Thyroid gland (tissue), 4 donors: ENCODE data around the gene NATD1.

Source experiments
- CTCF ChIP-seq, 6 experiments: fragments of 200-600 bp in 3 of 6; fragments of 450-650 bp in 3 of 6; sonication (generic) in 3 of 6; IDR thresholded peaks; one replicate each; pipeline ENCODE4 v1.5.1; 2016 to 2019; ENCODE audit warnings: antibody characterized with exemption in 6 of 6, mild to moderate bottlenecking in 2 of 6, inconsistent platforms in 1 of 6, moderate library complexity in 1 of 6
- POLR2A ChIP-seq, 2 donors: fragments of 450-650 bp; IDR thresholded peaks; one replicate each; pipeline ENCODE4 v1.6.1; 2017; ENCODE audit warnings: antibody characterized with exemption in 2 of 2, mild to moderate bottlenecking in 2 of 2, moderate library complexity in 1 of 2

GRCh38 chr17:21214015-21214776, 39.0 kb downstream of the NATD1 start, which contains the start of gene TMEM11:
- peak in 2 of 6 experiments; percentile 2 to 25 for TF ChIP-seq CTCF (IDR thresholded peaks at IDR 0.05)
- TF ChIP-seq POLR2A (IDR thresholded peaks at IDR 0.05) = peak in 1 of 2 donors; percentile 82
